ENCODE results near the gene RASSF7.

GRCh38 chr11:563066-563811 is 2.5 kb downstream of the RASSF7 start:
- no peak for TF ChIP-seq CTCF (IDR thresholded peaks at IDR 0.05 in 2 of 3, conservative IDR thresholded peaks at IDR 0.05 in 1 of 3; ENCODE audit: control insufficient read depth in 2 of 3, extremely low read depth in 1 of 3, insufficient read depth in 1 of 3, low read depth in 3 of 3, low read length in 3 of 3)
- no peak for TF ChIP-seq SP1 (IDR thresholded peaks at IDR 0.05; ENCODE audit: low read depth, low read length)
- no peak for TF ChIP-seq POLR2A (IDR thresholded peaks at IDR 0.05; ENCODE audit: low read depth, low read length)
- TF ChIP-seq KDM1A (IDR thresholded peaks at IDR 0.05; ENCODE audit: borderline replicate concordance), result no peak
- TF ChIP-seq HDAC2 (IDR thresholded peaks at IDR 0.05), result no peak

Data from GM12878 (cell line).